Activated T-cell treated with anti-CD3 and anti-CD28 coated beads, Interleukin-2, amount 50 U/mL, for 4 hours (primary cell): Measurements from ENCODE around the gene CACNA1C. TPM values are rescaled to one million over a fixed set of nuclear protein-coding genes. Genes with fewer than 3 reads are reported as not detected.
A peak's percentile ranks its signal among the peaks of the same experiment; 100 is the strongest.

ENCODE experiments used
- ATAC-seq, 2 donors: fragments of 200-7000 bp; cut with Tn5 transposase; one replicate each; pipeline ENCODE4 v1.10.0; 2021
- DNase-seq: peaks from one replicate; pipeline ENCODE4 v3.0.0-alpha.2; 2020
- H3K27me3 Mint-ChIP-seq: one replicate; pipeline ENCODE4 v1.8.0; 2021; ENCODE audit warnings: low read depth, mixed read lengths
- H3K36me3 Mint-ChIP-seq: one replicate; pipeline ENCODE4 v1.8.0; 2022; ENCODE audit warnings: mixed read lengths; ENCODE audit not compliant: insufficient read depth
- H3K4me1 Mint-ChIP-seq: one replicate; pipeline ENCODE4 v1.8.0; 2021; ENCODE audit warnings: low read depth, mixed read lengths
- H3K4me3 Mint-ChIP-seq: one replicate; pipeline ENCODE4 v1.8.0; 2021; ENCODE audit warnings: mild to moderate bottlenecking, moderate library complexity, mixed read lengths
- H3K9me3 Mint-ChIP-seq: one replicate; pipeline ENCODE4 v1.8.0; 2021; ENCODE audit warnings: mixed read lengths
- total RNA-seq, 3 donors: library from RNA; stranded (reverse); gene quantifications; one replicate each; pipeline ENCODE4 v1.2.1, GENCODE V29; 2021

The CACNA1C gene
- total RNA-seq, 3 donors from 2014 or later = 0.03 to 0.08 (median 0.03) TPM

DNA sequence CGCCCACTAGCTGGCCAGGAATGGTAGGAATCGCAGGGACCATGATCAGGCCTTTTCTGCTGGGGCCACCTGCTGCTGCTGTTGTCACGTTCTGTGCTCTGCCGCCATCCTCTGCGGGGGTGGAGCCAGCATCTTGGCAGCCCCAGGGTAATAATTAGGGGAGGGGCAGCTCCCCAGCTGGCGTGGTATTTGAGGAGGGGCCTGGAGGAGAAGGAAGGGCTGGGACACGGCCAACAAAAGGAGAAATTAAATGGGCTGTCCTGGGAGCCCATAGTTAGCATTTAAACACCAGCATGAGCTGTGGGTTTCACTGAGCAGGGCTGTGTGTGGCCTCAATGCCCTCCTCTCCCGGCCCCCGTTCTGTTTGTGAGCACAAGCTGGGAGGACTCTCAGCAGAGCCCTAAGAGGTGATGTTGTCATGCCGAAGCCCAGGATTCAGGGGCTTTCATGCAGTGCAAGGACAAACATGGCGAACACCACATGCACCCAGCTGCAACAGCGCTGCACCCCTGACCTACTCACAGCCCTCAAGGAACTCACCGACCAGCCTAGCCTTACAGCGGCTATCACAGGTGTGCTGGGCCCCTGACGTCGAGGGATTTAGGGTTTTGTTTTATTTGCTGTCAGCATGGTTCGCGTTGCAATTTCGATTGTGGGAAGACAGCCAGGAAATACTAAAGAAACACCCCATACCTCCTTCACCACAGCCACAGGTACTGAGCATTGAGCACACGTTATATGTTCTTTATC lies 324.3 kb downstream of the CACNA1C start:
- peaks cover 5% of the 10 kb centered on the region for H3K4me1 Mint-ChIP-seq
- no peaks in the 10 kb centered on the region for H3K9me3 Mint-ChIP-seq
- ATAC-seq = no peak
- no peaks in the 10 kb centered on the region for H3K36me3 Mint-ChIP-seq
- no peak overlapping the region for H3K4me3 Mint-ChIP-seq
- H3K27me3 Mint-ChIP-seq = peaks cover 2% of the 10 kb centered on the region
- DNase-seq = no peak

DNA sequence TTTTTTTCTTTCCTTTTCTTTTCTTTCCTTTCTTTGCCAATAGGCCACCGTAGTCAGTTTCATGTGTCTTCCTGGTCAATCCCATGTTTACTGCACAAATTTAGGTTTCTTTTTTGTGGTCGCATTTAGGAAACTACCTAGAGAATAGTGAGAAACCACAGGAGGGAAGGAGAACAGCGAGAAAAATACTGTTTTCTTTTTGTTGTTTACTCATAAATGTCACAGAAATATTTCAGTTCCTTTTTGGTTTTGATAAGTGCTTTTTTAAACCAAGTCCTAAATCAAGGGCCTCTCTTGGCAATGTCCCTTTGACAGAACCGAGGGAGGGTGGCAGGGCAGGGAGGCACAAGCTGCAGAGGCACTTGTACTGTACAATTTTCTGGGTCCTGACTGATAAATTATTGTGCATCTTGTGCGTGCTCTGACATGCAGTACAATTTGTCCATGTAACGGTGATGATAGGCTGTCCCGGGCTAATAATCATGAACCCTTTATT lies 326.1 kb downstream of the CACNA1C start:
- Mint-ChIP-seq H3K4me1 (peaks cover 5% of the 10 kb centered on the region), H3K4me3 (no peak overlapping the region), H3K36me3 (no peaks in the 10 kb centered on the region), H3K9me3 (no peaks in the 10 kb centered on the region), H3K27me3 (peaks cover 3% of the 10 kb centered on the region)
- DNase-seq (no peak), ATAC-seq (no peak)

DNA sequence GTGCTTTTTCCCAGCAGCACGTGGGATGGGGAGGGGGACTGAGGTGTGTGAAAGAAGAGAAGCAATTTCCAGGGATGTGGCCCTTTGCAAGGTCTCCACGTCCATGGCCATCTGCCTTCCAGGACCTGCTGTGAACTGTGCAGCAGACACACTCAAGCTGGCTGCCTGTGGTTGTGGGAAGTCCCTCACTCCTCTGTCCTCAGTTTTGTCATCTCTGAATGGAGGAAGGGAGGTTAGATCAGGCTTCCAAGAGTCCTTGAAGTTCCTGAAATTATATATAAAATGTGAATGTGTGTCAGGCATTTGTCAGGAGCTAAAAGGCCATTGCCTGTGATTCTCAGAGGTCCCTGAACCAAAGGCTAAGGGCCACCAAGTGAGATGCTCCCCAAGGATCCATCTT lies 328.2 kb downstream of the CACNA1C start:
- Mint-ChIP-seq H3K36me3 (no peaks in the 10 kb centered on the region), H3K27me3 (peaks cover 13% of the 10 kb centered on the region), H3K4me1 (peaks cover 5% of the 10 kb centered on the region), H3K4me3 (no peak overlapping the region), H3K9me3 (no peaks in the 10 kb centered on the region)
- ATAC-seq (no peak), DNase-seq (no peak)

DNA sequence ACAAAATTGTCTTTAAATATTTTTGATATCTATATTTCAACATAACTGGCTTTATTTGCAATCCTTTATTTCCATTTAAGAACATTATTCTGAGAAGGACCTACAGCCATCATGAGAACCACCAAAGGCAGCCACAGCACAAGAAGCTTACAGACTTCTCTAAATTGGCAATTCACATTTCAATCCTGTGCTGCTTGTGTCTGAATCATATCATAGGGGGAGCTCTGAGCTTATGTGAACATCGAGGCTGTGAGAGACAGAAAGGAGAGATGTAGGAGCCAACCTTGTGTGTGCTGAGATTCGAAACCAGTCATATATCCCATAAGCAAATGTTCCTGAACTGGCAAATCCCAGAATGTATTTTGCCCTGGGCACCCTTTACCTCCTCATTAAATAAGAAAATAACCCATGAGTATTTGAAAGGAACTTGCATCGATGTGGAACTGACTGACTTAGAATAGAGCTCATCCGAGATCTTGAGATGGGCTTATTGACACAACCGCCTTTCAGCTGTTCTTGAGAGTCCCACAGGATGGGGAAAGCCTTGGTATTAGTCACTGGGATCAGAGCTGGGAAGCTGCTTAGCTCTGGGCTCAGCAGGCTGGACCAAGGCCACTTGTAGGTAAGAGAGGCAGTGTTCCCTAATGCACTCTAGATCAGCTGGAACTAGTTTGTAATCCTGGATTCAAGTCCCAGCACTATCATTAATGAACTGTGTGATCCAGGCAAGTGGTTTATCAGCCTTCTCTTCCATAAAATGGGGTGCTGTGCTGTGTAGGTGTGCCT lies 329.8 kb downstream of the CACNA1C start:
- Mint-ChIP-seq H3K36me3 (no peaks in the 10 kb centered on the region), H3K9me3 (no peaks in the 10 kb centered on the region), H3K27me3 (peaks cover 12% of the 10 kb centered on the region), H3K4me1 (peaks cover 5% of the 10 kb centered on the region), H3K4me3 (no peak overlapping the region)
- DNase-seq (no peak), ATAC-seq (no peak)

DNA sequence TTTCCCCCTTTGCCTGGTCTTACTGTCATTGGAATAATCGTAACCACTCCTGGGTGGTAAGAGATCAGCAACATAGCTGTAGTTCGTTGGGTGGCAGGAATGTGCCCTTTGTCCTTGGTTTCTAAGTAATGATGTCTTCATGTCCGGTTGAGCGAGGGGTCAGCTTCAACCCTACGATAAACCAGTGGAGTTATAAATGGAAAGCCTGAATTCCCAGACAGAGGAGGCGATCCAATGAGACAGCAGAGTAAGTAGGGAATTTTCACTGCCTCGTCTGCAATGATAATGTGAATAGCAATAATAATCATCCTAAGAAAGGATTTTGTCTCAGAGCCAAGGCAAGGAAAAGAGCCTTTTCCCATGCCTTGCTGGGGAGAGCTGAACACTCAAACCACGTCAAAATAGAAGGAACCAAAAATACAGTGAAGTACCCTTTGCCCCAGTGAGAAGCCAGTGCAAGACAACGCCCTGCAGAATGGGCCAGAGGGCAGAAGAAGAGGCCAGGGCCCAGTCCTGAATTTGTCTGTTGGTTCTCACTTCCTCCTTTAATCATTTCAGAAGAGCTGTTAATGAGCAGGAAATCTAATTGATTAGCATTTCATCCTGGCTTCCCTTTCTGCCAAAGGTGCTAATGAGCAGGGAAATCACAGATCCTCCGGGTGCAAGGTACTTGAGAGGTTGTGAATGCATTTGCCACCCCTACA lies 330.7 kb downstream of the CACNA1C start:
- no peaks in the 10 kb centered on the region for H3K9me3 Mint-ChIP-seq
- H3K4me3 Mint-ChIP-seq = no peak overlapping the region
- DNase-seq (no peak), ATAC-seq (no peak)
- H3K27me3 Mint-ChIP-seq = peaks cover 11% of the 10 kb centered on the region
- H3K36me3 Mint-ChIP-seq = no peaks in the 10 kb centered on the region
- H3K4me1 Mint-ChIP-seq = peaks cover 5% of the 10 kb centered on the region

DNA sequence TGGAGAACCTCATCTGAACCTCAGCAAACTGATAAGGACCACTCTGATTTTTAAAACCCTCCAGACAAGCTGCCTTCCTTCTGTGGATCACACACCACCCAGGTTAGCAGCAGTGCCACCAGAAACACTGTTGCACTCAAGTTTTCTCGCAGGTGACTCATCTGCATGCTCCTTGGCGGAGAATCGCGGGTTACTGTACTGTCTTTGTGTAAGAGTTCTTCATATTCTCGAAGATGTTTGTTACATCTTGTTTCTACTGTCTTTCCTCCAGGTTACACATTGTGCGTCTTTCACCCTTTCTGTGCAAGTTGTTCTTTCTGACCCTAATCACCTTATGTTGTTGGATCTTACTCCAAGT lies 331.2 kb downstream of the CACNA1C start:
- no peaks in the 10 kb centered on the region for H3K36me3 Mint-ChIP-seq
- peaks cover 11% of the 10 kb centered on the region for H3K27me3 Mint-ChIP-seq
- ATAC-seq = no peak
- no peaks in the 10 kb centered on the region for H3K9me3 Mint-ChIP-seq
- DNase-seq = no peak
- H3K4me1 Mint-ChIP-seq = peaks cover under 1% of the 10 kb centered on the region
- no peak overlapping the region for H3K4me3 Mint-ChIP-seq

DNA sequence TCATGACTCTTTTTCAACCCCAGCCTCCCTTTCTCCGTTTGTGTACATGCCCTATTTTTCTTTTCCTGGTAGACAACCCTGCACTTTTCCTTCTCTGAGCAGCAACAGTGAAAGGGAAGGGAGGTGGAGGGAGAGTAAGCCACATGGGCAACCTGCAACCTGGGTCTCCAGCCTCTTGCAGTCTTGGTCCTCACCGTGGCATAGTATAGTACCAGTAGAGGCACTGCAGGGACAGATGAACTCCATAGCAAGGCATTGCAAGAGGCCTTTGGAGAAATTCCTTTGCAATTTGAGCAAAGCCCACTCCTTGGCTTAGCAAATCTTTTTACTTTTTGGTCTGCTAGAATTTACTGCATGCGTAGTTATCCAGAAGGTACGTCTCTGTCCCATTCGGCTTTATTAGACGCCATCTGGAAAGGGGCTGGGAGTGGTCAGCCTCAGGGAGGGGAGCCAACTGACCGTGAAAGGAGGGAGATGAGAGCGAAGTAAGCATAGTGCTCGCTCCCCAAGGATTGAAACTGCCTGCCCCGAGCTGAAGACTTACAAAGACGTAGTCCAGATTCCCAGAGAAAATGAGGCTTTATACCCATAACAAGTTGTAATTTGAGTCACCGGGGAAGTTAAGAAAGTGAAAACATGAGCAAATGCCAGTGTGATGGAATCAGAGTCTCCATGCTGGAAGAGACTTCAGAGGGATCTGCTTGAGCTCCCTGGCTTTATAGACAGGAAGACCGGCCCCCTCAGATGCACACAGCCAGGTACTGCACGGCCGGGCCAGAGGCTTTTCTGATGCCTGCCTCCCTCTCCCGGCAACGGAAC lies 332.0 kb downstream of the CACNA1C start:
- ATAC-seq = no peak
- Mint-ChIP-seq H3K27me3 (peaks cover 11% of the 10 kb centered on the region), H3K4me1 (no peaks in the 10 kb centered on the region), H3K9me3 (no peaks in the 10 kb centered on the region), H3K4me3 (no peak overlapping the region), H3K36me3 (no peaks in the 10 kb centered on the region)
- no peak for DNase-seq

DNA sequence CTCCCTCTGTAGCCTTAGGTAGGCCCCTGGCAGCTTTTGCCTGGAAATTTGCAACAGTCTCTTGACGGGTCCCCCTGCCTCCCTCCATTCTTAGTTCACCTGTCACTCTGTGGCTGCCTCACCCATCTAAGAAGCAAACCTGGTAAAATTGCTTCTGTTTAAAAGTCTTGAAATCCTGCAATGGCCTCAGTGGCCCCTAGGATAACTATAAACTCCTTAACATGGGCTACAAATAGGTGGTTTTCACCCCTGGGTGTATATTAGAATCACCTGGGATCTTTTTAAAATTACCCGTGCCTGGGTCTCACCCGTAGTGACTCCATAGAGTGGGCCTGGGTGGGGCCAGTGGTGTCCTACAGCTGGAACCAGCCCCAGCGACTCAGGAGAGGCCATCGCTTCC lies 332.7 kb downstream of the CACNA1C start:
- DNase-seq = no peak
- Mint-ChIP-seq H3K4me1 (no peaks in the 10 kb centered on the region), H3K27me3 (peaks cover 11% of the 10 kb centered on the region), H3K9me3 (no peaks in the 10 kb centered on the region), H3K36me3 (no peaks in the 10 kb centered on the region), H3K4me3 (no peak overlapping the region)
- no peak for ATAC-seq

DNA sequence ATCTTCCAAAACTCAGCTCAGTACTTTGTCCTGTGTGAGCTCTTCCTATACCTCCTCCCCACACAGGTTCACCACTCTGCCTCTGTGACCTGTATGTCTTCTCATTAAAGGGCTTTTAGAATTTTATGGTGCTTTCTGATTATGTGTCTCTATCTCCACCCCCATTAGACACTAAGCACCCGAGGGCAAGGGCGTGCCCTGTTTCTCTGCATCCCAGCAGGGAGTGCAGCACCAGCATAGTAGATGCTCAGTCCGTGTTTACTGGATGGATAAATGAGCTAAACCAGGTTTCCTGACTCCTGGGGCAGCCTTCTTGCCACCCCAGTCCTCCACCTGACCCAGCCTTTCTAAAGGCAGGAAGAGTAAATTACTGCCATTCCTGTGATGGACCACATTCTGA lies 333.8 kb downstream of the CACNA1C start:
- no peak for ATAC-seq
- no peaks in the 10 kb centered on the region for H3K9me3 Mint-ChIP-seq

DNA sequence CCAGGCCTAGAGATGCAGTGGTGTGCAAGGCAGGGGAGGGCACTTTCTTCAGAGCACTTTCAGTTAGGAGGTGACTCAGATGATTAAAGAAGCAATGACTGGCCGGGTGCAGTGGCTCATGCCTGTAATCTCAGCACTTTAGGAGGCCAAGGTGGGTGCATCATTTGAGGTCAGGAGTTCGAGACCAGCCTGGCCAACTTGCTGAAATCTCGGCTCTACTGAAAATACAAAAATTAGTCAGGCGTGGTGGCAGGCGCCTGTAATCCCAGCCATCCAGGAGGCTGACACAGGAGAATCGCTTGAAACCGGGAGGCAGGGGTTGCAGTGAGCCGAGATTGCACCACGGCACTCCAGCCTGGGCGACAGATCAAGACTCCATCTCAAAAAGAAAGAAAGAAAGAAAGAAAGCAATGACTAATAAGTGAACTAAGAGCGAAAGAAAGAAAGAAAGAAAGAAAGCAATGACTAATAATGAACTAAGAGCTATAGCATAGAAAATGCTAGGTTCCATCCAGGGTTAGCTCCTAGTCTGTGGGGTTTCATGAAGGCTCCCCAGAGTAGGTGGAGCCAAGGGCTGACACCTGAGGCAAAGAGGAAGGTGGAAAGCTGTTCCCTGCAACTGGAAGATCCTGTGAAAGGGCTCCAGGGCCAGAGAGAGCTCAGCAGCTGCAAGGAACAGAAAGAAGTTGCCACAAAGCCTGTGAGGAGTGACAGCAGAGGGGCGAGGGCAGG lies 334.5 kb downstream of the CACNA1C start:
- DNase-seq (no peak), ATAC-seq (peak; percentile 75 to 81)
- no peak overlapping the region for H3K4me3 Mint-ChIP-seq
- no peaks in the 10 kb centered on the region for H3K36me3 Mint-ChIP-seq
- H3K4me1 Mint-ChIP-seq = no peaks in the 10 kb centered on the region
- H3K9me3 Mint-ChIP-seq = no peaks in the 10 kb centered on the region
- peaks cover 11% of the 10 kb centered on the region for H3K27me3 Mint-ChIP-seq

More for the DNA sequence above, 333.8 kb downstream of the CACNA1C start:
- peaks cover 11% of the 10 kb centered on the region for H3K27me3 Mint-ChIP-seq
- no peak for DNase-seq
- H3K4me1 Mint-ChIP-seq = no peaks in the 10 kb centered on the region
- H3K4me3 Mint-ChIP-seq = no peak overlapping the region
- H3K36me3 Mint-ChIP-seq = no peaks in the 10 kb centered on the region

DNA sequence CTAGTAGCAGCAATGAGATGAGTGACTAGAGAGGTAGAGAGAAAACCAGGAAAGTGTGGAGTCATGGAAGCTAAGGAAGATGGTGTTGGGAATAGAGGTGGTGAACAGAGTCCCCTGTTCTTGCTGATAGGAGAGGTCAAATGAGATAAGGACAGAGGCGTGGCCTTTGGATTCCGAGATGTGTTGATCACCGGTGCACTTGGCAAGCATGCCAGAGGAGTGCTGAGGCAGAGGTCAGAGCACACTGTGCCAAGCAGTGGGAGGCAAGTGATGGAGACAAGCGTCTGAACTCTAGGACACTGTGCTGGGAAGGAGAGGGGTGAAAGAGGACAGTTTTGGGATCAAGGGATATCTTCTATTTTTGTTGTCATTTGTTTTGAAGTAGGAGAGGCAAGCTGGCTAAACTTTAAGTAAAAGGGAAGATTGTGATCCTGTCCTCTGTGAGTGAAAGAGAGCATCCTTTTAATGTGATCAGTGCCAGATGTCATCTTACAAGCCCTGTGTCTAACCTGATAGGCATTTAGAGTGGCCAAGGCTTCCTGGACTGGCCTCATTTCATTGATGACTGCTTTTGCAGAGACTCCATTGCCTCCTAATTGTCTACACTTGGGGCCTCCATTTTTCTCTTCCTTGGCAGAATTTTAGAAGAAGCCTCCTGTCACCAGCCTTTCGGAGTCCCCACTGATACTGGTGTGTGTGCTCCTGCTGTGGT lies 336.4 kb downstream of the CACNA1C start:
- H3K4me1 Mint-ChIP-seq = no peaks in the 10 kb centered on the region

DNA sequence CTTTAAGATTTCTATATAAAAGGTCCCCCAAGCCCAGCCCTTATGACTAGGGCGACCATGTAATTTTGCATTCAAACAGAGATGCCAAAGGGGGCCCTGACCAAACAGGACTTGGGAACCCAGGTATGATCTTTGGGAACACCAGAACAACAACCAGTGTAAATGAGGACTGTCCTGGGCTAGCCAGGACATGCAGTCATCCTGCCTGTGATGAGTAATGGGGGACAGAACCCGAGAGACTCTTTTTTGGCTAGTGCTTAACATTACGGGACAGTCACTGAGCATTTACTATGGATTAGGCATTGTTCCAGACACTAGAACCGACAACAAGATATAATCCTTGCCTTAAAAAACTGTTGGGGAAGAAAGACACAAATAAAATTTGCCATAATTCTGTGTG lies 337.3 kb downstream of the CACNA1C start:
- no peak overlapping the region for H3K4me3 Mint-ChIP-seq
- ATAC-seq (no peak), DNase-seq (no peak)
- peaks cover 3% of the 10 kb centered on the region for H3K27me3 Mint-ChIP-seq
- H3K36me3 Mint-ChIP-seq = no peaks in the 10 kb centered on the region
- H3K9me3 Mint-ChIP-seq = no peaks in the 10 kb centered on the region
- no peaks in the 10 kb centered on the region for H3K4me1 Mint-ChIP-seq

More for the DNA sequence above, 336.4 kb downstream of the CACNA1C start:
- peaks cover 6% of the 10 kb centered on the region for H3K27me3 Mint-ChIP-seq
- ATAC-seq (no peak), DNase-seq (no peak)
- H3K4me3 Mint-ChIP-seq = no peak overlapping the region
- H3K36me3 Mint-ChIP-seq = no peaks in the 10 kb centered on the region
- no peaks in the 10 kb centered on the region for H3K9me3 Mint-ChIP-seq

DNA sequence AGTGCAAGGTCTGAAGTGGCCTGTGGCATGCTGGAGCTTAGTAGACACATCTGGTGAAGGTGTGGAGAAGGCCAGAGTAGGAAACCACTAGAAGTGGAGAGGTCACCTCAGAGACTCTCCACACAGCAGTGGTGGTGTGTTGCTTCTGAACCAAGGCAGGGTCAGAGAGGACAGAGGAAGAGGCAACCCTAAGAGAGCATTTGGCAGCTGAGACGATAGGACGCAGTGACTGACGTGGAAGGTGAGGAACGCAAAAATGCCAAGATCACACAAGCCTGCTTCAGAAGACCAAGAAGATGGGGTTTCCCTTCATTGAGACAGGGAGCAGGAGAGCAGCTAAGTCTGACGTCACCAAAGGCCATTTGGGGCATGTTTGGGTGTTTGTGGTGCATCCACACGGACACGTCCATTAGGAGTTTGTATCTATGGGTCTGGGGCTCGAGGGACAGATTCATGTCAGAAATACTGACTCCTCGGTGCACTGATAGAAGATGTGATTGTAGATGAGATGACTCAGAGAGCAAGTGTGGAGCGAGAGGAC lies 338.1 kb downstream of the CACNA1C start:
- Mint-ChIP-seq H3K36me3 (no peaks in the 10 kb centered on the region), H3K27me3 (no peaks in the 10 kb centered on the region), H3K9me3 (no peaks in the 10 kb centered on the region), H3K4me3 (no peak overlapping the region), H3K4me1 (no peaks in the 10 kb centered on the region)
- DNase-seq = no peak
- ATAC-seq = no peak
